ENCODE results near the gene ENO3.

ENO3 gene

GRCh38 chr17:4950075-4950745 lies 709 bp upstream of the ENO3 start:
- ATAC-seq = peak; percentile 4 to 15

- ATAC-seq = no peak
Observed at GRCh38 chr17:4951486-4951885, 567 bp downstream of the ENO3 start.

GRCh38 chr17:4953451-4953961 lies 2.6 kb downstream of the ENO3 start:
- no peak for ATAC-seq

- ATAC-seq = no peak
Observed at GRCh38 chr17:4955091-4955490, 4.2 kb downstream of the ENO3 start.

- no peak for ATAC-seq
Observed at GRCh38 chr17:4956493-4957061, 5.7 kb downstream of the ENO3 start.

GRCh38 chr17:4958102-4958501 lies 7.2 kb downstream of the ENO3 start:
- no peak for ATAC-seq

GRCh38 chr17:4959261-4959965 lies 8.5 kb downstream of the ENO3 start:
- ATAC-seq = no peak

GRCh38 chr17:4960279-4960922 lies 9.5 kb downstream of the ENO3 start:
- ATAC-seq = no peak

GRCh38 chr17:4965311-4965986 lies 14.5 kb downstream of the ENO3 start:
- ATAC-seq = no peak

GRCh38 chr17:4966844-4967538 lies 16.1 kb downstream of the ENO3 start:
- peak; percentile 84 to 87 for ATAC-seq

GRCh38 chr17:4967539-4968485 lies 16.9 kb downstream of the ENO3 start, which contains the start of gene SPAG7:
SPAG7 (minus strand) TSS chr17:4967817; CDS start chr17:4967804, 13 bp downstream.
- peak; percentile 50 to 55 for ATAC-seq

- no peak for ATAC-seq
Observed at GRCh38 chr17:4968486-4969046, 17.6 kb downstream of the ENO3 start.

GRCh38 chr17:4969047-4969550 lies 18.2 kb downstream of the ENO3 start:
- peak; percentile 29 to 36 for ATAC-seq

- ATAC-seq = no peak
Observed at GRCh38 chr17:4969551-4970173, 18.7 kb downstream of the ENO3 start.

- ATAC-seq = no peak
Observed at GRCh38 chr17:4970273-4970672, 19.4 kb downstream of the ENO3 start.

- no peak for ATAC-seq
Observed at GRCh38 chr17:4971826-4972225, 20.9 kb downstream of the ENO3 start.

- ATAC-seq = no peak
Observed at GRCh38 chr17:4972322-4972721, 21.4 kb downstream of the ENO3 start.

GRCh38 chr17:4972752-4973151 lies 21.8 kb downstream of the ENO3 start:
- no peak for ATAC-seq

GRCh38 chr17:4973256-4974114 lies 22.6 kb downstream of the ENO3 start:
- no peak for ATAC-seq
